ENCODE results near the gene ZBTB25.

The ZBTB25 gene

DNA sequence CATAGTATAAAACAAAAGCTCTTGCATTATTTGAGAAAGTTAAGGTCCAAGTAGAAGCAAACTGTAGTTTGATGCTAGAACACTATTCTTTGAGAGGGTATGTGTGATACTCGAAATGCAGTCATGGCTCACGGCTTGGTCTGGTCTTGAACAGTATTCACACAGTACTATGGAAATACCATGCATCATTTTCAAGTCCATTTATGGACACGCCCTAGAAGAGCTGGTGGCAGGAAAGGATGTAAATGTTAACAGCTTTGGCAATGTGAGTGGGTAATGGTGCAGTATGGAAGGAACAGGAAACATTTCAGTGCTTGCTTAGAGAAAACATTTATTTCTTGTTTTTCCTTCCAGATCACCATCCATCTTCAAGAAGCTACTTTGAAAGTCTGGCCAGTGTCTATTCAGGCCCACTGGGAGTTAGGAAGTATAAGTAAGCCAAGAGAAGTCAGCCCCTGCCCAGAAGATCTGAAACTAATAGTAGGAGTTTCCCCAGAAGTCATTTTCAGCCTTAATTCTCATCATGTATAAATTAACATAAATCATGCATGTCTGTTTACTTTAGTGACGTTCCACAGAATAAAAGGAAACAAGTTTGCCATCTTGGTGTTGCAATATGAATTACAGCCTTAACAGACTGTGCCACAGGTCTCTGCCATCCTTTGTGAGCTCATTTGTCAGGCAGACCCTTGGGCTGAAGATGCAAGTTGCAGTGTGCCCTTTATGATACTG is 44.1 kb downstream of the ZBTB25 start:
- in situ Hi-C loops (cut with HindIII; ENCODE audit: low pct_ligation_motif_present, low pct_unique_long_range_greater_than_20kb, low sequenced_read_pairs), result no loop called here
- DNase-seq, result no peak

DNA sequence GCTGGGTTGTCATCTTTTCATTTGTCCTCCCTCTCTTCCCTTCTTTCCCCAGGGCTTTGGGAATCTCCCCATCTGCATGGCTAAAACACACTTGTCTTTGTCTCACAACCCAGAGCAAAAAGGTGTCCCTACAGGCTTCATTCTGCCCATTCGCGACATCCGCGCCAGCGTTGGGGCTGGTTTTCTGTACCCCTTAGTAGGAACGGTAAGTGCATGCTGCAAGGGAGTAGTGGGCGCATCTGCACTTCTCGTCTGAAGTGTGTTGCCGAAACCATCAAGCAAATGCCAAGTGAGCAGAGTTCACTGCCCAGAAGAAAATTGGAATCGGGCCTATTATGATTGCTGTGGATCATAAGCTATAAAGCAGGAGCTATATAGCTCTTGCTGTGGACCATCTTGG is 49.0 kb downstream of the ZBTB25 start:
- in situ Hi-C loops (cut with HindIII; ENCODE audit: low pct_ligation_motif_present, low pct_unique_long_range_greater_than_20kb, low sequenced_read_pairs), result no loop called here
- no peak for DNase-seq

DNA sequence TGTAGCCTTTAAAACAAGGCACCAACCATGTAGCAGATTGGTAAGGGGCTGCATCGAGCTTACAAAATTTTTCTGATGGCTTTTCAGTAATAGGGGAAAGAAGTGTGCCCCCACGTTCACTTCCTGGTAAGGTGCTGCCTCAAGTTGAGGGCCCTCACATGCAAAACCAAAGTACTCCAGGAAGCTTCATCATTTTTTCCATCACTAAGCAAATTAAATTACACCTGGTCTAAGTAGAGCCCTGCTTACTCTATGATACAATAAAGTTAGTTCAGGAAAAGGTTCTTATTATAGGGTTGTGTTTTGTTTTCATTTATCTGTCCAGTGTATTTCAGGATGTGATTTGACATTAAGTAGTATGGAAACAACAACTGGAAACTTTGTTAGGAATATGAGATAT is 53.4 kb downstream of the ZBTB25 start:
- DNase-seq, result no peak
- in situ Hi-C loops (cut with HindIII; ENCODE audit: low pct_ligation_motif_present, low pct_unique_long_range_greater_than_20kb, low sequenced_read_pairs), result no loop called here

DNA sequence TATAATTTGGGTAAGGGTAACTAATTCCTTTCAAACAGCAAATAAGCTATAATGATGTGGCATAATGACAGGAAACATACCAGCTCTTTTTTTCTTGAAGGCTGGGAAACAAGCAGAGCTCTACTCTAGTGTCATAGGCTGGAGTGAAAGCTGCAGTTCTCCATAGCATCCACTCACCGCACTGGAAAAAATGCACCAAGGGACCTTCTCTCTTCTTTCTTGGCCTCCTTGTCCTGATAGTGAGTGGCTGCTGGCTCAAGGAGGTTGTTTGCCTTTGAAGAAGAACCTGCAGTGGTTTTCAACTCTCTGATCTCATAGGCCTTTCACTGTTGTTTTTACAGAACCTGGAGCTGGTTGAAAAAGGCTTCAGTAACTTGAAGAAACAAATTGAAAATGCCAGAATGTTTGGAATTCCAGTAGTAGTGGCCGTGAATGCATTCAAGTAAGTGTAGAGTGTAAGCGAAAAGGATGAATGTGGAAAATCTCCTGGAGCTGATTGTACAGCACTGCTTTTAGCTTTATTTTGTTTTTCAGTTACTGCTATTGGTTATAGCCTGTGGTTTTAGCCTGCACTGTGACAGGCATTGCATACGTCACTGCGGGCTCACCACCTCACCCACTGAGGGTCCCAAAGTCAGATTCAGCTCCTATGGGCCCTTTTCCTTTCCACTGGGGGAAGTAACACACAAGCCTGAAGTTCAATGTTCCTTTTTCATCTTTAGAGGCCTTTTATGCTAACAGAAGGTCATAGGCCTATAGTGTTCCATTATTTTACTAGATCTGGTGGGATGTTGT is 55.6 kb downstream of the ZBTB25 start:
- DNase-seq, result no peak
- in situ Hi-C loops (cut with HindIII; ENCODE audit: low pct_ligation_motif_present, low pct_unique_long_range_greater_than_20kb, low sequenced_read_pairs), result no loop called here

DNA sequence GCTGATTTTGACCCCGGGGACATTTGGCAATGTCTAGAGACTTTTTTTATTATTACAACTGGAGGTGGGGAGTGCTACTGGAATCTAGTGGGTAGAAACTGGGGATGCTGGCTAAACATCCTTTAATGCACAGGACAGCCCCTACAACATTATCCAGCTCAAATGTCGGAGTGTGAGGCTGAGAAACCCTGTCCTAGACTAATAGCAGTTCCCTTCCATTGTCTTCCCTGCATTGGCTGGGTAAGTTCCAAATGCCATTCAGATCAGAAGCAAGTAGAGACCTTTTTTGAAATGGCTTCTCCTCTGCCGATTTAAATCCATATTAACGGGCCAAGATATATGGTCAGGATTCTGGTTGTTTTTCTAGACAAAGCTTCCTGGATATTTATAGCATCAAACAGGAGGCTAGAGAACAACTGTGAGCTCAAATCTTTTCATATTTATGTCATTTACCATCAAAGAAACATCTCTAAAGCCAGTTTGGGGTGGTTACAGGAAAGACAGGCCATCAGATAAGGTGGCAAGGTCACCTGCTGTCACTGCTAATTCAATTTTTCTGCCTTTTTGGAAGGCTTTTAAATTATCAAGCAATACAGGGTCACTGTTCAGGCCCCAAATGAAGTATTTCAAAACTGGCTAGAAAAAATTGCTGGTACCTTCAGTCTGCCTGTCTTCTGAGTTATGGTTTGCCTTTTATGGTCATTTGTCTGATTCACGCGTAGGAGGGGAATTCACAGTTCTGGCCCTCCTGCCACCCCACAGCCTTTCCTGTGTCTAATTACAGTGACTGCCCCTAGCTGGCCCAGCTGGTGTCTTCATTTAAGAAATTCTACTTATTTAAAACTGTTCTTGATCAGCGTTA is 58.4 kb downstream of the ZBTB25 start:
- in situ Hi-C loops (cut with HindIII; ENCODE audit: low pct_ligation_motif_present, low pct_unique_long_range_greater_than_20kb, low sequenced_read_pairs), result no loop called here

DNA sequence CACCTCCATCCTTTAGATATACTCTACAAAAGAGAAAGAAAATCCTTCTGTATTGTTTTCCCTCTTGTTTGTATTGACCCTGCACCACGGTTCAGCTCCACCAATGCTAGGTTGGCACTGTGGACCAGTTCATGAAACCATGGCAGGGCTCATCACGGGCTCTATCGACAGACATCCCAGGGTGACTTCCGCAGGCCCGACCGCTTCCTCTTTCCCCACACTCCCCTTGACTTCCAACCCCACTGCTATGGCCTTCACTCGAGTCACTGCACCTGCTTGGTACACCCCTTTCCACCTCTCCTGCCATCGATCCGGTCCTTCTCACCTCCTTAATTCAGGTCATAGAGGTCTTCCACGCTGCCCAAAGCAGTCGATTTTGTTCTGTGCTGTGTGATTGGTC is 59.5 kb downstream of the ZBTB25 start:
- in situ Hi-C loops (cut with HindIII; ENCODE audit: low pct_ligation_motif_present, low pct_unique_long_range_greater_than_20kb, low sequenced_read_pairs), result no loop called here
- DNase-seq, result no peak

More for the DNA sequence above, 58.4 kb downstream of the ZBTB25 start:
- peak; percentile 42 for DNase-seq

DNA sequence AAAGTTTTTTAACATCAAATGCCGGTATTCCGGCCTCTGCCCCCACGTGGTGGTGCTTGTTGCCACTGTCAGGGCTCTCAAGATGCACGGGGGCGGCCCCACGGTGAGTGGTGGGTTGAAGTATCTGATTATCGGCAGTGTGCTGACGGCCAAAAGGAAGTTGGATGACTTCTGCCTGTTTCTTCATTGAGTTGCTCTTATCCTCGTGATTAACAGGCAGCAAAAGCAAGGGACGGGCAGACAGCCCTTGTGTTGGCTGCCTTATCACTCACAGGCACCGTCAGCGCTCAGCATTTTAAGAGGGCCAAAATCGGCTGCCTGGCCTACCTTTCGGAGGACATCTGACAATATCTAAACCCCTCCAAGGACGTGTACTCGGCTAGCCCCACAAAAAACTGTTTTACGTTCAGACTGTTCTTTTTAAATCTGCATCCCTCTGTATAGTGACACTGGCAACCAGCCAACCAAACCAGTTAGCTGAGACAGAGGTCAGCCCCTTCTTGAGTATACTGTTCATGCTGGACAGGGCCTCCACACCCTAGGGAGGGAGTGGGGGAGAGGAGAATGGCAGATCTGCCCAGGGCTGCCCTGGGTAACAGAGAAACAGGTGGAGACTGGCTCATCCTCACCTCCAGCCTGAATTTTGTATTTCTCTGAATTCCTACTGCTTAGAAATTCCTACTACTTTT is 61.2 kb downstream of the ZBTB25 start:
- no peak for DNase-seq
- in situ Hi-C loops (cut with HindIII; ENCODE audit: low pct_ligation_motif_present, low pct_unique_long_range_greater_than_20kb, low sequenced_read_pairs), result no loop called here

DNA sequence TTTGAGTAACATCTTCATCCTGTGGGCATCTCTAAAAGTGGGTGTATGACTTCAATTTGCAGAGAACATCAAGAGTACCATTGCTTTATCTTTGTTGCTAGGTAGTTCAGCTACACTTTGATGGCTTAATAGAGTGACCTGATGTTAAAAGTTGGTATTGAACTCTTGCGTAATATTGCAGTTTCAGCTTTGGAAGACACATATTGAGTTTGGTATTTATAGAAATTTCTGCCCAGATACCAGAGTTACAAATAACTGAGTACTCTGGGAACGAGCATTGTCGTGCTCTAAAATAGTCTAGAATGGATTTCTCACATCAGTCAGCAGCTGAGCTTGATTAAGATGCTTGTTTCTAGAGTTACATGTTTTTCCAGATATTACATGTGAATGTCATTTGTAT is 63.1 kb downstream of the ZBTB25 start:
- DNase-seq, result no peak
- in situ Hi-C loops (cut with HindIII; ENCODE audit: low pct_ligation_motif_present, low pct_unique_long_range_greater_than_20kb, low sequenced_read_pairs), result no loop called here

DNA sequence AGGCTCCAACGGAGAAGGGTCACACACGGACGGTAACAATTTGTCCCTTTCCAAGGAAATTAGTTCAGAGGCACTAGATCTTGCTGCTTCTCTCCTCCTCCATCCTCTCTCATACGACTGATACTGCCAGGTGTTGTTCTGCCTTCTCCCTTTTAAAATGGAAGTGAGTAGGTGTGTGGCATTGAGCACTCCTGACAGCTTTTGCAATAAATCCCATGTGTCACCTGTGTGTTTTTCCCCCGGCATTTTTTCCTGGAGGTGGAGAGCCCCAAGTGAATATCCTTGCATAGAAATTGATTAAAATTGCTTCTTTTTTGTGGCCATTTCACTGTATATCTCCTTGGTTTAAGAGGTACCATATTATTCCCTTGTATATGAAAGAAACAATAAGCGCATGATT is 64.5 kb downstream of the ZBTB25 start:
- in situ Hi-C loops (cut with HindIII; ENCODE audit: low pct_ligation_motif_present, low pct_unique_long_range_greater_than_20kb, low sequenced_read_pairs), result no loop called here
- no peak for DNase-seq

DNA sequence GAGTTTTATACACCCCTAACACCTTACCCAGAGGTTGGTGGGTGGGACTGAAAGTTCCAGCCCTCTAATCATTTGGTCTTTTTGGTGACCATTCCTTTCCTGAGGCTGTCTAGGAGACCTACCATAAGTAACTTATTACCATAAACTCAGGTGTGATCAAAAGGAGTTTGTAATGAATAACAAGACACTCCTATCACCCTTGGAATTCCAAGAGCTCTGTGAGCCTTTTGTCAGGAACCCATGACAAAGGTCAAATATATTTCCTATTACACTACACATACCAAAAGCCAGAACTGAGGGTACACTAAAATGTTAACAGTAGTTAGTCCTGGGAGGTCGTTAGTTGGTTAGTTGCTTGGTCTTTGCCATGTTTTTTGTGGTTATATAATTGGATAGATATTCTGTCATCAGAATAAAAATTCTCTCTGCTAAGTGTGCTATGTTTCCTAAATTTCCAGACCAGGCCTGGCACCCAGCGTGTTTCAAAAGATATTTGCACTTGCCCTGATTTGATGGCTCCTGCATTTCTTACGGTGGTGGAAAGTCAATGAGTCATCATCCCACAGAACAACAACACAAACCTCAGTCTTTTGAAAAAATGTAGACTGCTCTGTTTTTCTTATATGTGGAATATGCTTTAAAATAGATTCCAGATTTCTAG is 65.3 kb downstream of the ZBTB25 start:
- in situ Hi-C loops (cut with HindIII; ENCODE audit: low pct_ligation_motif_present, low pct_unique_long_range_greater_than_20kb, low sequenced_read_pairs), result no loop called here
- peak; percentile 96 for DNase-seq

DNA sequence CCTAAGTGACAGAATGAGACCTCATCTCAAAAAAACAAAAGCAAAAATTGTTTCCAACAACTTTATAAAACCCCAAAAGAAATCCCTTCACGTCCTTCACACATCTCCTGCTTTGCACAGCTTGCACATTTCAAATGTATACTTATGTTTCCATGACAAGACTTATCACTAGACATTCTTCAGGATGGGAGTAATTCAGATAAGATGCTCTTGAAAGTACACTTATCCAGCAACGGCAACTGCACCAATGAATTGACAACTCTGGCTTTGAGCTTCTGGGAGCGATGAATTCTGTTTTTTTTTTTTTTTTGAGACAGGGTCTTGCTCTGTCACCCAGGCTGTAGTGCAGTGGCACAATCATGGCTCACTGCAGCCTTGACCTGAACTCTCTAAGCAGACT is 69.1 kb downstream of the ZBTB25 start:
- DNase-seq, result no peak
- in situ Hi-C loops (cut with HindIII; ENCODE audit: low pct_ligation_motif_present, low pct_unique_long_range_greater_than_20kb, low sequenced_read_pairs), result no loop called here

DNA sequence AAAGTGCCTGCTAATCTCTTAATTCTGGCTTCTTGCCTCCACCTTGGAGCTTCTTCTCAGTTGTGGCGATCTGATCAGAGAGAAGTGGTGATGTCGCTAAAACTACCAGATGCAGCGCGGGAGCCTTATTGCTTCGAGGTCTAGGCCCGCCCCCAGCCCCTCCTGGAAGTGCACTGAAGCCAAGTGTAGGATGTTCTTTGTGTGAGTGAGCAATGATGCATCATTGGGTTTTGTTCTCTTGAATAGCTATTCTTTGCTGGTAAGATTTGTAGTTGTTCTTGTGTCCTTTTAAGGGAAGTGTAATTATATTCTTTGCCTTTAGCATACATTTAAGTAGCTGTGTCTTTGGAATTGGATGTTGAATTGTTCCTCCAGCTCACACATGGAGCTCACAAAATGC is 79.7 kb downstream of the ZBTB25 start:
- in situ Hi-C loops (cut with HindIII; ENCODE audit: low pct_ligation_motif_present, low pct_unique_long_range_greater_than_20kb, low sequenced_read_pairs), result no loop called here
- DNase-seq, result no peak

DNA sequence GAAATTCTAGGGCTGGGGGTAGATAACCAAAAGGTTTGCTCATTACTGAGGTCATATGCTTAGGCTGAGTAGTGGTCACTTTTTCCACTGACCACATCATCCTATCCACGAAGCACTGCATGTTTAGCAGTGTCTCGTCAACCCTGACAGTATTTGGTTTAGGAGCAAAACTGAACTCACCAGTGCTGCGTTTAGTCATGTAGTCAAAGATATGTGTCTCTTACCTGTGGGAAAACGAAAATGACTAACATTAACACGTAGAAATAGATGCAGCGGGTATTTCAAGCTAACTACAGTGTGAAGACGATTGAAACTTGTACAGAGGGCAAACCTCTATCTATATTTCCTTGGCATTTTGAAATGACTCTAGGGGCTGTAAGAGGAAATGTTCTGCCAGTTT is 80.9 kb downstream of the ZBTB25 start:
- in situ Hi-C loops (cut with HindIII; ENCODE audit: low pct_ligation_motif_present, low pct_unique_long_range_greater_than_20kb, low sequenced_read_pairs), result no loop called here

DNA sequence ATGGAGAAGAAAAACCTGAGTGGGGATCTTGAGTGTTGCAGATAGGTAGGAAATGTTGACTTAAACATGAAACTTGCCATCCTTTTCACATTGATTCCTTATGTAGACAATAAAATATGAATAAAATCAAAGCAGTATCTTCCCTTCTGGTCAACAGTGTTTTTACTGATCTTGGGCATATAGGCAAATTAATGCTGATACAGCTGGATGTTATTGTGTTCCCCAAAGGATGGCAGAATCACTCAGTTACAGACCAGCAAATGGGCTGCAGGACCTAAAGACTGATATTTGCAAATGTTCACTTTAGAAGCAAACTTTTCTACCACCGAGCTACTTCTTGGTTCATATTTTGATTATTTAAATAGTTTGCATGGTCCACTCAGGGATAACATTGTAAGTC is 81.6 kb downstream of the ZBTB25 start:
- DNase-seq, result no peak
- in situ Hi-C loops (cut with HindIII; ENCODE audit: low pct_ligation_motif_present, low pct_unique_long_range_greater_than_20kb, low sequenced_read_pairs), result no loop called here

More for the DNA sequence above, 80.9 kb downstream of the ZBTB25 start:
- no peak for DNase-seq

DNA sequence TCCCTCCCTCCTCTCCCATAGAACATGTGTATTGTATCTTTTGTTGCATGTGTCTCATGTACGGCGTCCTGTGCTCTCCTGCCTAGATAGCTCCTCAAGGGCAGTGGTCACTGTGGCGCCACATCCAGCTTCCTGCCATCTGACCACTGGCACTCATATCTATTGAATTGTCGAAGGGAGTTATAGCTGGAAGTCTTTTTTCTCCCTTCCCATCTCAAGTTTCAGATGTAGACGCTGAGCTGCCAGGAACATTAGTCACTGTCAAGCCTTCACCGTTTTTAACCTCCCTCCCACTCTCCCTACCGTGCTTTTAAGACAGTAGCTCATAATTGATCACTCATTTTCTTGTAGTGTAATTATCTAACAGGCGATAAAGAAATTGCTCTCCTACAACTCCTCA is 82.5 kb downstream of the ZBTB25 start:
- in situ Hi-C loops (cut with HindIII; ENCODE audit: low pct_ligation_motif_present, low pct_unique_long_range_greater_than_20kb, low sequenced_read_pairs), result no loop called here
- DNase-seq, result no peak

DNA sequence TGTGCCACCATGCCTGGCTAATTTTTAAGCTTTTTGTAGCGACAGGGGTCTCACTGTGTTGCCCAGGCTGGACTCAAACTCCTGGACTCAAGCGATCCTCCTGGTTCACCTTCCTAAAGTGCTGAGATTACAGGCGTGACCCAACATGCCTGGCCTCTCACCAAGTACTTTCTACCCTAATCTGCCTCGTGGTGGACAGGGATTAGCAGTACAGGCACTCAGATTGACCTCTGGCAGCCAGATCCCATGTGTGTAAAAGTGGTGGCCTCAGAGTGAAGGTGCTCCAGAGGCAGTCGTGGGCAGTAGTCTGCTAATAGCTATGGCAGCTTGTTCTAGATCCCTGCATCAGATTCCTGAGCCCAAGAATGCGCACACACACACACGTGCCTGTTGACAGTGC is 84.6 kb downstream of the ZBTB25 start:
- no peak for DNase-seq
- in situ Hi-C loops (cut with HindIII; ENCODE audit: low pct_ligation_motif_present, low pct_unique_long_range_greater_than_20kb, low sequenced_read_pairs), result no loop called here

DNA sequence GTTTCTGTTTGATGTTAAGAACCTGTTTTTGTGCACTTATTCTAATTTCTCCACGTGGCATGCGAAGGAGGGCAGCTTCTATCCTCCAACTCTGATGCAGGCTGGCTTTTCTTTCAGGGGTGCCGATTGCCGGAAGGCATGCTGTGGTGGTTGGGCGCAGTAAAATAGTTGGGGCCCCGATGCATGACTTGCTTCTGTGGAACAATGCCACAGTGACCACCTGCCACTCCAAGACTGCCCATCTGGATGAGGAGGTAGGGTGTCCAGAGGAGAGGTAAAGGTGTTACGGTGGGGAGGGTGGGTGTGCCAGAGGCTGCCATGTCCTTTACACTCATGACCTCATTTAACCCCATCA is 85.9 kb downstream of the ZBTB25 start:
- DNase-seq, result no peak
- in situ Hi-C loops (cut with HindIII; ENCODE audit: low pct_ligation_motif_present, low pct_unique_long_range_greater_than_20kb, low sequenced_read_pairs), result no loop called here

DNA sequence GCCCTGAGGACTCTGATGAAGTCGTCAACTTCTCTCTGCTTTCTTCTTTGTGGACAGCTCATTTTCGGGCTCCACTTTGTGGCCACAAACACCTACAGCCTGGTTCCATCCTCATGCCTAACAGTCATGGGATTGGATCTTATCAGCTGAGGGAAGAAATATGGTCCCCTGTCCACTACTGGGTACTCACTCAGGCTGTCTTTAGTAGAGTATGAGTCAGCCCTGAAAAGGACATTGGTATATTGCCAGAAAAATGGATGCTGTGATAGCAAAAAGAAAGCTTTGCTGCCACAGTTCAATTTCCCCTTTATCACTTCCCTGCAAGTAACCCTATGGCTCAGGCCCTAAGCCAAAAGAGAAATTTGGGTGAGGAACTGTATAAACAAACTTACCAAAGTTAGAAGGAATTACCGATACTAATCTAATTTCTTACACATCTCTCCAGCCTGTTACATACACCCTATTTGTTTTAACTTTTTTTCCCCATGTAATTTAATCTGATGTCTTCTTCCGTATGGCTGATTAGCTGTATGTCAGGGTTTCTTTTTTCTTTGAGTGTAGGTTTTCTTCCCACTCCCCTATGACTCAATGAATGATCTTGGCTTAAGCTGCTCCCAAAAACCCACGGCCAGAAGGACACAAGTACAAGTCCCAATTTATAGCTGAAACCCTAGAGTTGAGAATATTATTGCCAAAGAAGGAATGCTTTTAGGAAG is 86.4 kb downstream of the ZBTB25 start:
- in situ Hi-C loops (cut with HindIII; ENCODE audit: low pct_ligation_motif_present, low pct_unique_long_range_greater_than_20kb, low sequenced_read_pairs), result no loop called here
- no peak for DNase-seq
